NCI-H1436 (cell line): ENCODE data around the gene CDH5.
"Not testable (repeated sequence)": the region's sequence is repeated elsewhere in the genome, so short reads cannot be mapped to it uniquely, and the experiment has no call there.

Experiments used
- DNase-seq: peaks from one replicate; lab custom pipeline; 2025; lab: John Stamatoyannopoulos, UW

CDH5 gene

DNA sequence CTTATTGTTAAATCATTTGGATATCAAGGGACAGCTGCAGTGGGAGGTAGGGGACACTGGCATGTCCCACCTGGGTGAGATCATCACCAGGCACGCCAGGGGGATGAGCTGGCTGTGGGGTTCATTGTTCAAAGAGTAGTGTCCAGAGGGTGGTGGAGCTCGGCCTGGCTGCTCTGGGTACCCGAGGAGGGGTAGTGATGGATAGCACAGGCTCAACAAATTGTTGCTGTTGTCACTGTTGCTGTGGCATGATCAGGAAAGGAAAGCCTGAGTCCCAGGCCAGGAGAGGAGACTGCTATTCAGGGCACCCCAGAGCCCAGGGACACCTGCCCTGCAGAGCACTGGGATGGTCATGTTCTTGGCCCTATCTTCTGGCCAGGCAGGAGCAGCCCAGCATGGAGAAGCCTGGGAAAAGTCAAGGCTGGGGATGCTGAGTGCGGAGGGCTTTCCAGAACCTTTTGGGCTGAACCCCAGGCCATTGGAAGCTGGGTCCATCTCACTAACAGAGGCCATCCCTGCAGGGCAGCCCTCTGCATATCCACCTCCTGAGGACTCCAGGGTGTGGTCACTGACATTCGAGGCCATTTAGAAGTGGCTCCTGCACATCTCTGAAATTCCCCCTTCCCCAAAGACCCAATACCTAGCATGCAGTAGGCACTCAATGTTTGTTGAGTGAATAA, 72.7 kb downstream of the CDH5 start:
- DNase-seq: no peak

- DNase-seq: no peak
Measured at GRCh38 chr16:66440271-66440802, 73.8 kb downstream of the CDH5 start.

DNA sequence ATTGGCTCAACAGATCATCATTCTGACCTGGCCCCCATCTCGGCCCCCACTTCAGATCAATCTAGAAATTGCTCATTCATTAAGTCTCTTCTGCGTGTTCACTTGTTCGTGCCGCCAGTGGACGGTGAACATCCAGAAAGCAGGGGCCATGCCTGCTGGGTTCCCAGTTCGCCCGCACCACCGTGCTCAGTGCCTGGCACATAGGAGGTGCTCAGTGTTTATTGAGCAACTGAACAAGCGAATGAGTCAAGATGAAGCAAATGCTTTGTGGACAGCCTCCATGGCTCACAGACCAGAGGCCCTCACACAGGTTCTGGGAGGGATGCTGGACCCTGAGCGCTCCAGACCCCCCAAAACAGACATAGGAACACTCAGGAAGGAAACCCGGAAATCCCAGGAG, 74.5 kb downstream of the CDH5 start:
- DNase-seq: no peak

GRCh38 chr16:66441586-66442375, 75.3 kb downstream of the CDH5 start:
- DNase-seq: no peak

DNA sequence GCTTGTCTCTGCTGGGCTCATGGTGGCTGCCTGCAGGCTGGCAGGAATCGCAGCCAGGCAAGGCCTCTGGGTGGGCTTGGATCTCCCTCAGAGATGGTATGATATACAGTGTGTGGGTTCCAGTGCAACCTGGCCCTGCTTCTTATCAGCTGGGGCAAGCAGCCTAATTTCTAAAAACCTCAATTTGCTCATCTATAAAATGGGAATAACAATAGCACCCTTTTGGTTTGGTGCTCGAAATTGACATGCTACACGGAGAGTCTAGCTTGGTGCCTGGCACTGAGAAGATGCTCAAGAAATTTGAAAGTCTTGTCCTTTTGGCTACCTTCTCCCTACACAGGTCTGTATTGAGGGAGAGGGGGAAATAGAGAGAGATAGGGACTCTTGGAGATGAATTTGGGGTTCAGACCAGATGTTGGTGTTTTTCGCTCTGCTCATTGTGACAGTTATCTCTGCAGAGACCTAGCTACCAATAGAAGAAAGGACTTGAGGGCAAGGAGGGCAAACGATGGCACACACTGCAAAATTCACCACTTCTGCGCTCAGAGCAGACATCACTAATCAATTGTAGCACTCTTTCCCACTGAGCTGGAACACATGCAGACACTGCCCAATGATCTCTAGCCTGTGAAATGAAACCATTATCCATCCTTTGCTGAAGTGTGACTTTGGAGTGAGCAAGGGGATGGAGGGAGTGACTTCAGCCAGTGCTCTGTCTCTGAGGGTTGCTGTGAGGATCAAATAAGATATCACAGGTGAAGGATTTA, 76.2 kb downstream of the CDH5 start:
- DNase-seq: no peak

DNA sequence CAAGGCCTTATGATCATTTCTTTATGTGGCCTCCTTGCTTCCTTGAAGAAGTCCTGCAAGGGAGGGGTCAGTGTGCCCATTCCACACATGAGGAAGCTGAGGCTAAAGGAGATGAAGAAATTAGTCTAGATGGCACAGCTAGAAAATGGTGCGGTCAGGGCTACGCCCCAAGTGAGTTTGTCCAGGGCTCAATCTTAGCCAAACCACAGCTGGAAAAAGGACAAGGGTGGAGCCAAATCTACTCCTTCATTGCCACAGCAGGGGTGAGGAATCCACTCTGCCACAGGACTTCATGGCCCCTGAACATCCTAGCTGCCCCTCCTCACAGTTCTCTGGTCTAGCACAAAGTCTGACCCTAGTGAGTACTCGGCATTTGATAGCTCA, 76.8 kb downstream of the CDH5 start:
- no peak for DNase-seq

DNA sequence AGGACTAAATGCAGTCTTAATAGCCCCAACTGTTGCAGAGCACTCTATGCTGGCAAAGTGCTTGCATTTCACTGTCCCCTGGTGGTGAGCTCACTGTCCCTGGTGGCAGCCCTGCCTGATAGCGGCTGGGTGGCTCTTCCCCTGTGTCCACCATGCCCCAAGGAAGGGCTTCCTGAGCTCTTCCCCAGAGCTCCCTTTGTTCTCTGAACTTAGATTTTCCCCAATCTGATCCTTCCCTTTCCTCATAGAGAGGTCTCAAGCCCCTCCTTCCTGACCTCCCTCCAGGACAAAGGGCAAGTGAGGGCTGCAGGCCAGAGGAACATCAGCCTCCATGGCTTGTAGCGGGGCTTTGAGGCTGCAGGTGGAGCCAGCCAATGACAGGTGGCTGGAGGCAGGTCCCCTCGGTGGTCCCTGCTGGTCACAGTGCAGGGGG, 77.6 kb downstream of the CDH5 start:
- DNase-seq: no peak

DNA sequence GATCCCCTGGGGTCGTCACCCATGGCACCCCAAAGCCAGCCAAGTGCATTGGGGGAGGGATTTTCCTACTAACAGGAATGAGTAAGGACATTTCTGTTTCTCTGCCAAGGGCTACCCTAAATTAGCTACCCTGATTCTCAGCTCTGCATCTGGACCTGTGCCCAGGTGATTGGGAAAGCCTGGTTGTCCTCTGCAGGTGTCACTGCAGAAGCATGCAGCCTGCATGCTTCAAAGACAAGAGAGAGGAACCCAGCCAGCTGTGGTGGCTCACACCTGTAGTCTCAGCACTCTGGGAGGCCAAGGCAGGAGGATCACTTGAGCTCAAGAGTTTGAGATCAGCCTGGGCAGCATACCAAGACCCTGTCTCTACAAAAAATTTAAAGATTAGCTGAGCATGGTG, 80.2 kb downstream of the CDH5 start:
- DNase-seq: no peak

DNA sequence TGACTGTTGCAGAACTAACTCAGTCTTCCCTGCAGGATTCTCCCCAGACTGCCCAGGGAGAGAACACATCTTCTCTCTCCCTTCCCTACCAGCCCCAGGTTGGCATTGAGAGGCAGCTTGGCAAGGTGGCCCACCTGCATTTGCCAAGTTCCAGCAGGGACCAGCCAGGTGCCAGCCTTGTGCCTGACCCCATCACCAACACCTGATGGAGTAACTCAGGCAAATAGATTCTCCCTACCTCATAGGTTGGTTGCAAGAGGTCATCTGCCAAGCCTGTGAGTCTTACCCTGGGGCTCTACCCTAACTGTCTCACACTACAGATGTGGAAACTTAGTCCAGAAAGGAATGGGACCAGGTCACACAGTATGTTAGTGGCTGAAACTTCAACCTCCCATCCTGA, 81.0 kb downstream of the CDH5 start:
- DNase-seq: no peak

- DNase-seq: no peak
Measured at GRCh38 chr16:66451548-66451947, 85.1 kb downstream of the CDH5 start.

DNA sequence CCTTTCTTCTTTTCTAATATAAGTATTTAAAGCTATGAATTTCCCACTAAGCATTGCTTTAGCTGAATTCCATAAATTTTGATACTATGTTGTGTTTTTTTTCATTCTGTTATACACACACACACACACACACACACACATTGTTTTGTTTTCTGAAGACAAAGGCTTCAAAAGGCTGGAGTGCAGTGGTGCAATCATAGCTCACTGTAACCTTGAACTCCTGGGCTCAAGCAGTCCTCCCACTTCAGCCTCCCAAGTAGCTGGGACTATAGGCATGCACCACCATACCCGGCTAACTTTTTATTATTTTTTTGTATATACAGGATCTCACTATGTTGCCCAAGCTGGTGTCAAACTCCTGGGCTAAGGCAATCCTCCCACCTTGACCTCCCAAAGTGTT, 86.7 kb downstream of the CDH5 start:
- DNase-seq: not testable (repeated sequence)
